ENCODE results near the gene TMEM200A.

The TMEM200A gene

GRCh38 chr6:130377915-130378314 lies 12.1 kb downstream of the TMEM200A start:
- Histone ChIP-seq H3K4me1 (ENCODE audit: insufficient read depth, low read length) (peaks cover 25% of the 10 kb centered on the region), H3K9me3 (ENCODE audit: insufficient read depth, low read length, severe bottlenecking) (no peaks in the 10 kb centered on the region), H3K4me2 (ENCODE audit: insufficient read depth, low read length) (no peak overlapping the region), H2AFZ (ENCODE audit: low read depth, low read length) (no peak overlapping the region), H3K4me3 (ENCODE audit: low read depth in 1 of 2, low read length in 2 of 2) (no peak overlapping the region), H4K20me1 (ENCODE audit: insufficient read depth, low read length) (no peaks in the 10 kb centered on the region), H3K9ac (ENCODE audit: low read depth, low read length) (no peak overlapping the region), H3K27ac (ENCODE audit: low read length) (no peak overlapping the region), H3K79me2 (ENCODE audit: insufficient read depth, low read length) (no peaks in the 10 kb centered on the region), H3K36me3 (ENCODE audit: insufficient read depth, low read length) (no peaks in the 10 kb centered on the region), H3K27me3 (ENCODE audit: insufficient read depth, low read length, poor library complexity) (no peaks in the 10 kb centered on the region)
- DNase-seq (no peak), ATAC-seq (ENCODE audit: insufficient read depth, low read depth) (no peak)
- TF ChIP-seq EZH2 (IDR thresholded peaks at IDR 0.05; ENCODE audit: borderline replicate concordance, low read depth, low read length, severe bottlenecking): no peak
- TF ChIP-seq CTCF (IDR thresholded peaks at IDR 0.05; ENCODE audit: borderline replicate concordance, extremely low read depth, low read length, poor library complexity, severe bottlenecking): no peak

DNA sequence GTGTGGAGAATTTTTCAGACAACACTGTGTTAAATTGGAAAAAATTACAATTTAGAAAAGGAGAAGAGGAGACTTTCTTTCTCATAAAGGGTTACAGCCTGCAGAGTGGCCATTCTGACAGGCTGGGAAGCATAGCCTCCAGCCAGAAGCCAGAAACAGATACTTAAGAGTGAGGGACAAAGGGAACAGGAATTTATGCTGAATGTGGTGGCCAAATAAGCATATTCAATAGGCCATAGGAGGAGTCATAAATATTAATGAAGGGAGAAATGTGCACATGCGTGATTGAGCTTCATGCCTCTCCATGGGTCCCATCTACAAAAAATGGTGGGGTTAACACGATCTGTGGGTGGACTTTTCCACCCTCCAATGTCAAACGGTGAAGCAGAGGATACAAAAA lies 13.4 kb downstream of the TMEM200A start:
- no peaks in the 10 kb centered on the region for H3K27me3 ChIP-seq (ENCODE audit: insufficient read depth, low read length, poor library complexity)
- ATAC-seq (ENCODE audit: insufficient read depth, low read depth) (no peak), DNase-seq (no peak)
- H3K36me3 ChIP-seq (ENCODE audit: insufficient read depth, low read length): no peaks in the 10 kb centered on the region
- no peaks in the 10 kb centered on the region for H3K79me2 ChIP-seq (ENCODE audit: insufficient read depth, low read length)
- no peak overlapping the region for H3K27ac ChIP-seq (ENCODE audit: low read length)
- H3K9me3 ChIP-seq (ENCODE audit: insufficient read depth, low read length, severe bottlenecking): no peaks in the 10 kb centered on the region
- TF ChIP-seq EZH2 (IDR thresholded peaks at IDR 0.05; ENCODE audit: borderline replicate concordance, low read depth, low read length, severe bottlenecking) (no peak), CTCF (IDR thresholded peaks at IDR 0.05; ENCODE audit: borderline replicate concordance, extremely low read depth, low read length, poor library complexity, severe bottlenecking) (no peak)
- peaks cover 27% of the 10 kb centered on the region for H3K4me1 ChIP-seq (ENCODE audit: insufficient read depth, low read length)
- H3K9ac ChIP-seq (ENCODE audit: low read depth, low read length): no peak overlapping the region
- H3K4me3 ChIP-seq (ENCODE audit: low read depth in 1 of 2, low read length in 2 of 2): no peak overlapping the region
- no peak overlapping the region for H2AFZ ChIP-seq (ENCODE audit: low read depth, low read length)
- no peaks in the 10 kb centered on the region for H4K20me1 ChIP-seq (ENCODE audit: insufficient read depth, low read length)
- no peak overlapping the region for H3K4me2 ChIP-seq (ENCODE audit: insufficient read depth, low read length)

GRCh38 chr6:130381012-130381411 lies 15.2 kb downstream of the TMEM200A start:
- H3K36me3 ChIP-seq (ENCODE audit: insufficient read depth, low read length): no peaks in the 10 kb centered on the region
- peak overlapping the region; percentile 56 for H3K27ac ChIP-seq (ENCODE audit: low read length)
- H4K20me1 ChIP-seq (ENCODE audit: insufficient read depth, low read length): no peaks in the 10 kb centered on the region
- H3K27me3 ChIP-seq (ENCODE audit: insufficient read depth, low read length, poor library complexity): no peaks in the 10 kb centered on the region
- no peak overlapping the region for H3K4me3 ChIP-seq (ENCODE audit: low read depth in 1 of 2, low read length in 2 of 2)
- no peak overlapping the region for H2AFZ ChIP-seq (ENCODE audit: low read depth, low read length)
- peaks cover 27% of the 10 kb centered on the region for H3K4me1 ChIP-seq (ENCODE audit: insufficient read depth, low read length)
- H3K9ac ChIP-seq (ENCODE audit: low read depth, low read length): no peak overlapping the region
- no peaks in the 10 kb centered on the region for H3K9me3 ChIP-seq (ENCODE audit: insufficient read depth, low read length, severe bottlenecking)
- ATAC-seq (ENCODE audit: insufficient read depth, low read depth): no peak
- no peaks in the 10 kb centered on the region for H3K79me2 ChIP-seq (ENCODE audit: insufficient read depth, low read length)
- TF ChIP-seq EZH2 (IDR thresholded peaks at IDR 0.05; ENCODE audit: borderline replicate concordance, low read depth, low read length, severe bottlenecking): no peak
- TF ChIP-seq CTCF (IDR thresholded peaks at IDR 0.05; ENCODE audit: borderline replicate concordance, extremely low read depth, low read length, poor library complexity, severe bottlenecking): no peak
- H3K4me2 ChIP-seq (ENCODE audit: insufficient read depth, low read length): peak overlapping the region; percentile 14; the same call in 1 of the 2 replicates
- no peak for DNase-seq

Data from DND-41 (cell line).